GM10266 (cell line): ENCODE results near the gene PIP5K1C.

Source experiments
- DNase-seq: peaks from one replicate; pipeline ENCODE4 v3.0.0; 2012; ENCODE audit errors: extremely low spot score
- CTCF ChIP-seq: IDR thresholded peaks from 2 replicates; pipeline ENCODE4 v1.5.1; 2012; ENCODE audit warnings: mild to moderate bottlenecking, low read depth; ENCODE audit not compliant: control insufficient read depth, insufficient read depth; ENCODE audit errors: missing control alignments

Gene PIP5K1C

GRCh38 chr19:3700242-3701032, at the start of gene PIP5K1C:
PIP5K1C (minus strand) TSS chr19:3700468; CDS start chr19:3700390, 78 bp downstream.
- DNase-seq, result peak; percentile 98
- TF ChIP-seq CTCF, result peak; percentile 84

- TF ChIP-seq CTCF, result no peak
Observed at GRCh38 chr19:3748965-3749364, 48.7 kb upstream of the PIP5K1C start.

GRCh38 chr19:3746371-3747056, 46.2 kb upstream of the PIP5K1C start:
- DNase-seq, result no peak
- TF ChIP-seq CTCF, result no peak

More at GRCh38 chr19:3748965-3749364, 48.7 kb upstream of the PIP5K1C start:
- no peak for DNase-seq

GRCh38 chr19:3745363-3746045, 45.2 kb upstream of the PIP5K1C start:
- TF ChIP-seq CTCF, result no peak
- DNase-seq, result no peak

GRCh38 chr19:3743486-3743885, 43.2 kb upstream of the PIP5K1C start:
- no peak for DNase-seq
- TF ChIP-seq CTCF, result no peak

- no peak for TF ChIP-seq CTCF
- DNase-seq, result no peak
Observed at GRCh38 chr19:3740431-3740830, 40.2 kb upstream of the PIP5K1C start.
